K562 (cell line): ENCODE data around the gene SLC5A3. TPM values are rescaled to one million over a fixed set of nuclear protein-coding genes. Genes with fewer than 3 reads are reported as not detected.

Source experiments
- ASH1L ChIP-seq: fragments of 450-650 bp; IDR thresholded peaks from 2 replicates; pipeline ENCODE4 v1.6.1; 2018; ENCODE audit warnings: borderline replicate concordance, mild to moderate bottlenecking, low read depth; ENCODE audit not compliant: partially characterized antibody
- BHLHE40 ChIP-seq: IDR thresholded peaks from 2 replicates; pipeline ENCODE4 v1.6.1; 2011; ENCODE audit warnings: low read length, improper control_type of control experiment
- ZNF347 ChIP-seq: fragments of 450-650 bp; formaldehyde crosslinking; IDR thresholded peaks from 2 replicates; pipeline ENCODE4 v1.4.0; 2020; ENCODE audit warnings: low read depth, mild to moderate bottlenecking, moderate library complexity
- polyA plus RNA-seq, 8 experiments: library from polyadenylated mRNA; depleted of rRNA in 4 of 8; stranded (reverse) in 5 of 8; unstranded in 3 of 8; fragments of >200 nt; fragmentation: Nextera tagmentation in 2 of 8; fragmentation: Illumina TruSeq in 1 of 8; extraction: Ambion mirVana in 2 of 8; extraction: Trizol in 1 of 8; gene quantifications; 2 replicates each; pipeline versions ENCODE4 v1.2.1 to v1.2.3, GENCODE V29; 2011 to 2014; ENCODE audit warnings: inconsistent platforms in 1 of 8, missing spikeins in 1 of 8
- total RNA-seq, 7 experiments: library from RNA; depleted of rRNA in 6 of 7; stranded (reverse); fragments of >200 nt in 6 of 7; fragmentation: Illumina TruSeq in 2 of 7; extraction: Trizol in 2 of 7; gene quantifications; 2 replicates each; pipeline versions ENCODE4 v1.2.1 to v1.2.3, GENCODE V29; 2011 to 2021; ENCODE audit warnings: low replicate concordance in 1 of 7
- TF ChIP-seq, protein P1 (sequence below): fragments of 450-650 bp; IDR thresholded peaks from 2 replicates; pipeline ENCODE4 v1.6.1; 2018; ENCODE audit not compliant: partially characterized antibody
- TF ChIP-seq, protein P2 (sequence below), 2 experiments: fragments of 450-650 bp; conservative IDR thresholded peaks; 2 replicates each; pipeline ENCODE4 v1.6.1; 2017; ENCODE audit warnings: mild to moderate bottlenecking in 2 of 2, moderate library complexity in 2 of 2
- TF ChIP-seq, protein P3 (sequence below), 3 experiments: IDR thresholded peaks in 2 of 3; conservative IDR thresholded peaks in 1 of 3; 2 replicates each; pipeline ENCODE4 v1.5.1; 2011 to 2012; ENCODE audit warnings: low read length in 3 of 3, mild to moderate bottlenecking in 3 of 3, control low read depth in 2 of 3, improper control_type of control experiment in 1 of 3, inconsistent platforms in 1 of 3, low read depth in 1 of 3, mixed read lengths in 1 of 3, moderate library complexity in 1 of 3; ENCODE audit not compliant: insufficient read depth in 2 of 3

The SLC5A3 gene
- total and polyA plus RNA-seq, 9 of the 15 experiments (the other 6 are each of a cell fraction or from before 2014, with no cell fraction given): 2.9 to 20.6 (median 9.0) TPM

DNA sequence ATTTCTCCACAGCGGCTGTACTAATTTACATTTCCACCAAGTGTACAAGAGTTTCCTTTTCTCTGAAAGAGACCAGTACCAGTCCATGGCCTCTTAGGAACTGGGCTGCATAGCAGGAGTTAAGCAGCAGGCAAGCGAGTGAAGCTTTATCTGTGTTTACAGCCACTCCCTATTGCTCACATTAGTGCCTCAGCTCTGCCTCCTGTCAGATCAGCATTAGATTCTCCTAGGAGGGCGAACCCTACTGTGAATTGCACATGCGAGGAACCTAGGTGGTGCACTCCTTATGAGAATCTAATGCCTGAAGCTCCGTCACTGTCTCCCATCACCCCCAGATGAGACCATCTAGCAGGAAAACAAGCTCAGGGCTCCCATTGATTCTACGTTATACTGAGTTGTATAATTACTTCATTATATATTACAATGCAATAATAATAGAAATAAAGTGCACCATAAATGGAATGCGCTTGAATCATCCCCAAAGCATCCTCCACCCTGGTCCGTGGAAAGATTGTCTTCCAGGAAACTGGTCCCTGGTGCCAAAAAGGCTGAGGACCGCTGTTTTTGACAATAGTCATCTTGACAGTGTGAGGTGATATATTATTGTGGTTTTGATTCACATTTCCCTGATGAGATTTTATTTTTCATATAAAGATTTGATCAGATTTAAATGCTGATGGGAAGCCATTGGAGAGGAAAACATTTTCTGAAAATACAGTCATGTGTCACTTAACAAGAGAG is 45.5 kb upstream of the SLC5A3 start (continued):
- TF ChIP-seq, protein P1, sequence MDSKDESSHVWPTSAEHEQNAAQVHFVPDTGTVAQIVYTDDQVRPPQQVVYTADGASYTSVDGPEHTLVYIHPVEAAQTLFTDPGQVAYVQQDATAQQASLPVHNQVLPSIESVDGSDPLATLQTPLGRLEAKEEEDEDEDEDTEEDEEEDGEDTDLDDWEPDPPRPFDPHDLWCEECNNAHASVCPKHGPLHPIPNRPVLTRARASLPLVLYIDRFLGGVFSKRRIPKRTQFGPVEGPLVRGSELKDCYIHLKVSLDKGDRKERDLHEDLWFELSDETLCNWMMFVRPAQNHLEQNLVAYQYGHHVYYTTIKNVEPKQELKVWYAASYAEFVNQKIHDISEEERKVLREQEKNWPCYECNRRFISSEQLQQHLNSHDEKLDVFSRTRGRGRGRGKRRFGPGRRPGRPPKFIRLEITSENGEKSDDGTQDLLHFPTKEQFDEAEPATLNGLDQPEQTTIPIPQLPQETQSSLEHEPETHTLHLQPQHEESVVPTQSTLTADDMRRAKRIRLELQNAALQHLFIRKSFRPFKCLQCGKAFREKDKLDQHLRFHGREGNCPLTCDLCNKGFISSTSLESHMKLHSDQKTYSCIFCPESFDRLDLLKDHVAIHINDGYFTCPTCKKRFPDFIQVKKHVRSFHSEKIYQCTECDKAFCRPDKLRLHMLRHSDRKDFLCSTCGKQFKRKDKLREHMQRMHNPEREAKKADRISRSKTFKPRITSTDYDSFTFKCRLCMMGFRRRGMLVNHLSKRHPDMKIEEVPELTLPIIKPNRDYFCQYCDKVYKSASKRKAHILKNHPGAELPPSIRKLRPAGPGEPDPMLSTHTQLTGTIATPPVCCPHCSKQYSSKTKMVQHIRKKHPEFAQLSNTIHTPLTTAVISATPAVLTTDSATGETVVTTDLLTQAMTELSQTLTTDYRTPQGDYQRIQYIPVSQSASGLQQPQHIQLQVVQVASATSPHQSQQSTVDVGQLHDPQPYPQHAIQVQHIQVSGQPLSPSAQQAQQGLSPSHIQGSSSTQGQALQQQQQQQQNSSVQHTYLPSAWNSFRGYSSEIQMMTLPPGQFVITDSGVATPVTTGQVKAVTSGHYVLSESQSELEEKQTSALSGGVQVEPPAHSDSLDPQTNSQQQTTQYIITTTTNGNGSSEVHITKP: peak; percentile 29
- TF ChIP-seq ASH1L: no peak
- no peak for TF ChIP-seq ZNF347
- TF ChIP-seq, protein P2, sequence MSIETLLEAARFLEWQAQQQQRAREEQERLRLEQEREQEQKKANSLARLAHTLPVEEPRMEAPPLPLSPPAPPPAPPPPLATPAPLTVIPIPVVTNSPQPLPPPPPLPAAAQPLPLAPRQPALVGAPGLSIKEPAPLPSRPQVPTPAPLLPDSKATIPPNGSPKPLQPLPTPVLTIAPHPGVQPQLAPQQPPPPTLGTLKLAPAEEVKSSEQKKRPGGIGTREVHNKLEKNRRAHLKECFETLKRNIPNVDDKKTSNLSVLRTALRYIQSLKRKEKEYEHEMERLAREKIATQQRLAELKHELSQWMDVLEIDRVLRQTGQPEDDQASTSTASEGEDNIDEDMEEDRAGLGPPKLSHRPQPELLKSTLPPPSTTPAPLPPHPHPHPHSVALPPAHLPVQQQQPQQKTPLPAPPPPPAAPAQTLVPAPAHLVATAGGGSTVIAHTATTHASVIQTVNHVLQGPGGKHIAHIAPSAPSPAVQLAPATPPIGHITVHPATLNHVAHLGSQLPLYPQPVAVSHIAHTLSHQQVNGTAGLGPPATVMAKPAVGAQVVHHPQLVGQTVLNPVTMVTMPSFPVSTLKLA (conservative IDR thresholded peaks at IDR 0.05): 0 out of 4 replicates have a peak, but pooled peaks of 1 of the 2 experiments have one; percentile 14
- 0 out of 2 replicates have a peak, but pooled peaks have one; percentile 19 for TF ChIP-seq BHLHE40
- TF ChIP-seq, protein P3, sequence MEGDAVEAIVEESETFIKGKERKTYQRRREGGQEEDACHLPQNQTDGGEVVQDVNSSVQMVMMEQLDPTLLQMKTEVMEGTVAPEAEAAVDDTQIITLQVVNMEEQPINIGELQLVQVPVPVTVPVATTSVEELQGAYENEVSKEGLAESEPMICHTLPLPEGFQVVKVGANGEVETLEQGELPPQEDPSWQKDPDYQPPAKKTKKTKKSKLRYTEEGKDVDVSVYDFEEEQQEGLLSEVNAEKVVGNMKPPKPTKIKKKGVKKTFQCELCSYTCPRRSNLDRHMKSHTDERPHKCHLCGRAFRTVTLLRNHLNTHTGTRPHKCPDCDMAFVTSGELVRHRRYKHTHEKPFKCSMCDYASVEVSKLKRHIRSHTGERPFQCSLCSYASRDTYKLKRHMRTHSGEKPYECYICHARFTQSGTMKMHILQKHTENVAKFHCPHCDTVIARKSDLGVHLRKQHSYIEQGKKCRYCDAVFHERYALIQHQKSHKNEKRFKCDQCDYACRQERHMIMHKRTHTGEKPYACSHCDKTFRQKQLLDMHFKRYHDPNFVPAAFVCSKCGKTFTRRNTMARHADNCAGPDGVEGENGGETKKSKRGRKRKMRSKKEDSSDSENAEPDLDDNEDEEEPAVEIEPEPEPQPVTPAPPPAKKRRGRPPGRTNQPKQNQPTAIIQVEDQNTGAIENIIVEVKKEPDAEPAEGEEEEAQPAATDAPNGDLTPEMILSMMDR (IDR thresholded peaks at IDR 0.05 in 2 of 3, conservative IDR thresholded peaks at IDR 0.05 in 1 of 3; ENCODE audit: insufficient read depth in 2 of 3, low read depth in 1 of 3, low read length in 3 of 3): peak in 1 of 3 experiments; percentile 30; a peak in 2 of 6 replicates
